ENCODE measurements around the gene PNPLA2.

DNA sequence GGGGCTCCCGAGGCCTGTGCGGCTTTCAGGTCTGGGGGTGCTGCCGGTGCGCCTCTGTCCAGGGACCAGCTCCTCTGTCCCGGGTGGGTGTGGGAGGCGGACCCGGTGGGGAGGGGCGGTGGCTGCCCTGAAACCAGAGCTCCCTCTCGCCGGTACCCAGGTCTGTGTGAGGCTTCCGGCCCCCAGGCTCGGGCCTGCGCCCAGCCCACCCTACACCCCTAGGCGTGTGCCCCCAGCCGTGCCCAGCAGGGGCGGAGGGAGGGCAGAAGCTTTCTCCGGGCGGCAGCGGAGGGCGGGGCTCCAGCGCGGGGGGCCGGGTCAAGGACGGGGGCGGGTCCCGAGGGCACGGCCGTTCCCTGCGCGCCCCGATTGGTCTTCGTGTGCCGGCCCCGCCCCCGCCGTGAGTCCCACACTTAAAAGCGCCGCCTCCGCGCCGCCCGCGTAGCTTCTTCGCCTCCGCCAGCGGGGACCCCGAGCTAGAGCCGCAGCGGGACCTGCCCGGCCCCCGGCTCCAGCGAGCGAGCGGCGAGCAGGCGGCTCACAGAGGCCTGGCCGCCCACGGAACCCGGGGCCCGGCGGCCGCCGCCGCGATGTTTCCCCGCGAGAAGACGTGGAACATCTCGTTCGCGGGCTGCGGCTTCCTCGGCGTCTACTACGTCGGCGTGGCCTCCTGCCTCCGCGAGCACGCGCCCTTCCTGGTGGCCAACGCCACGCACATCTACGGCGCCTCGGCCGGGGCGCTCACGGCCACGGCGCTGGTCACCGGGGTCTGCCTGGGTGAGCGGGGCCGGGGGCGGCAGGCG lies 616 bp downstream of the PNPLA2 start:
- peak in 1 of 2 experiments; percentile 82; a peak in 2 of 3 replicates for TF ChIP-seq POLR2A (IDR thresholded peaks at IDR 0.05; ENCODE audit: control extremely low read depth in 1 of 2, low read depth in 2 of 2, low read length in 2 of 2)
- TF ChIP-seq, protein P1, sequence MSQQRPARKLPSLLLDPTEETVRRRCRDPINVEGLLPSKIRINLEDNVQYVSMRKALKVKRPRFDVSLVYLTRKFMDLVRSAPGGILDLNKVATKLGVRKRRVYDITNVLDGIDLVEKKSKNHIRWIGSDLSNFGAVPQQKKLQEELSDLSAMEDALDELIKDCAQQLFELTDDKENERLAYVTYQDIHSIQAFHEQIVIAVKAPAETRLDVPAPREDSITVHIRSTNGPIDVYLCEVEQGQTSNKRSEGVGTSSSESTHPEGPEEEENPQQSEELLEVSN (IDR thresholded peaks at IDR 0.05), result no peak
- TF ChIP-seq, protein P2, sequence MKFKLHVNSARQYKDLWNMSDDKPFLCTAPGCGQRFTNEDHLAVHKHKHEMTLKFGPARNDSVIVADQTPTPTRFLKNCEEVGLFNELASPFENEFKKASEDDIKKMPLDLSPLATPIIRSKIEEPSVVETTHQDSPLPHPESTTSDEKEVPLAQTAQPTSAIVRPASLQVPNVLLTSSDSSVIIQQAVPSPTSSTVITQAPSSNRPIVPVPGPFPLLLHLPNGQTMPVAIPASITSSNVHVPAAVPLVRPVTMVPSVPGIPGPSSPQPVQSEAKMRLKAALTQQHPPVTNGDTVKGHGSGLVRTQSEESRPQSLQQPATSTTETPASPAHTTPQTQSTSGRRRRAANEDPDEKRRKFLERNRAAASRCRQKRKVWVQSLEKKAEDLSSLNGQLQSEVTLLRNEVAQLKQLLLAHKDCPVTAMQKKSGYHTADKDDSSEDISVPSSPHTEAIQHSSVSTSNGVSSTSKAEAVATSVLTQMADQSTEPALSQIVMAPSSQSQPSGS (IDR thresholded peaks at IDR 0.05; ENCODE audit: low read length), result no peak

Data from H1 (cell line).